MV-4-11 (cell line): Measurements from ENCODE around the gene GRIK1.
A peak's percentile ranks its signal among the peaks of the same experiment; 100 is the strongest.
"Not testable (repeated sequence)": the region's sequence is repeated elsewhere in the genome, so short reads cannot be mapped to it uniquely, and the experiment has no call there.

Experiments
- DNase-seq: peaks from one replicate; lab custom pipeline; 2025; lab: John Stamatoyannopoulos, UW

The GRIK1 gene

GRCh38 chr21:29610779-29611360 is 328.9 kb downstream of the GRIK1 start:
- DNase-seq = no peak

- no peak for DNase-seq
Measured at GRCh38 chr21:29606613-29607012, 333.2 kb downstream of the GRIK1 start.

- not testable (repeated sequence) for DNase-seq
Measured at GRCh38 chr21:29605219-29605618, 334.6 kb downstream of the GRIK1 start.

- DNase-seq = no peak
Measured at GRCh38 chr21:29604076-29604475, 335.7 kb downstream of the GRIK1 start.

GRCh38 chr21:29601047-29601446 is 338.7 kb downstream of the GRIK1 start:
- DNase-seq = no peak

- no peak for DNase-seq
Measured at GRCh38 chr21:29586696-29587095, 353.1 kb downstream of the GRIK1 start.

GRCh38 chr21:29585462-29585861 is 354.3 kb downstream of the GRIK1 start:
- no peak for DNase-seq

- DNase-seq = no peak
Measured at GRCh38 chr21:29583424-29583924, 356.3 kb downstream of the GRIK1 start.

GRCh38 chr21:29582855-29583254 is 356.9 kb downstream of the GRIK1 start:
- no peak for DNase-seq

GRCh38 chr21:29581393-29581792 is 358.4 kb downstream of the GRIK1 start:
- no peak for DNase-seq

GRCh38 chr21:29580732-29581285 is 359.0 kb downstream of the GRIK1 start:
- no peak for DNase-seq

GRCh38 chr21:29578306-29578705 is 361.5 kb downstream of the GRIK1 start:
- DNase-seq = no peak

- peak; percentile 54 for DNase-seq
Measured at GRCh38 chr21:29571949-29572348, 367.8 kb downstream of the GRIK1 start.

GRCh38 chr21:29568020-29568697 is 371.6 kb downstream of the GRIK1 start:
- peak; percentile 5 for DNase-seq

- DNase-seq = no peak
Measured at GRCh38 chr21:29557931-29558725, 381.7 kb downstream of the GRIK1 start.

GRCh38 chr21:29557200-29557599 is 382.6 kb downstream of the GRIK1 start:
- DNase-seq = peak; percentile 67

GRCh38 chr21:29555601-29556000 is 384.2 kb downstream of the GRIK1 start:
- no peak for DNase-seq

- no peak for DNase-seq
Measured at GRCh38 chr21:29550205-29550604, 389.6 kb downstream of the GRIK1 start.

GRCh38 chr21:29549614-29550013 is 390.2 kb downstream of the GRIK1 start:
- DNase-seq = no peak

- DNase-seq = no peak
Measured at GRCh38 chr21:29547998-29548397, 391.8 kb downstream of the GRIK1 start.

GRCh38 chr21:29546071-29546470 is 393.7 kb downstream of the GRIK1 start:
- DNase-seq = no peak

GRCh38 chr21:29540289-29540688 is 399.5 kb downstream of the GRIK1 start:
- DNase-seq = no peak

GRCh38 chr21:29538115-29538514 is 401.7 kb downstream of the GRIK1 start:
- no peak for DNase-seq
